Measurements from ENCODE around the gene PCCA. TPM values are rescaled to one million over a fixed set of nuclear protein-coding genes. Genes with fewer than 3 reads are reported as not detected.

PCCA gene, protein sequence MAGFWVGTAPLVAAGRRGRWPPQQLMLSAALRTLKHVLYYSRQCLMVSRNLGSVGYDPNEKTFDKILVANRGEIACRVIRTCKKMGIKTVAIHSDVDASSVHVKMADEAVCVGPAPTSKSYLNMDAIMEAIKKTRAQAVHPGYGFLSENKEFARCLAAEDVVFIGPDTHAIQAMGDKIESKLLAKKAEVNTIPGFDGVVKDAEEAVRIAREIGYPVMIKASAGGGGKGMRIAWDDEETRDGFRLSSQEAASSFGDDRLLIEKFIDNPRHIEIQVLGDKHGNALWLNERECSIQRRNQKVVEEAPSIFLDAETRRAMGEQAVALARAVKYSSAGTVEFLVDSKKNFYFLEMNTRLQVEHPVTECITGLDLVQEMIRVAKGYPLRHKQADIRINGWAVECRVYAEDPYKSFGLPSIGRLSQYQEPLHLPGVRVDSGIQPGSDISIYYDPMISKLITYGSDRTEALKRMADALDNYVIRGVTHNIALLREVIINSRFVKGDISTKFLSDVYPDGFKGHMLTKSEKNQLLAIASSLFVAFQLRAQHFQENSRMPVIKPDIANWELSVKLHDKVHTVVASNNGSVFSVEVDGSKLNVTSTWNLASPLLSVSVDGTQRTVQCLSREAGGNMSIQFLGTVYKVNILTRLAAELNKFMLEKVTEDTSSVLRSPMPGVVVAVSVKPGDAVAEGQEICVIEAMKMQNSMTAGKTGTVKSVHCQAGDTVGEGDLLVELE
- total RNA-seq (10 to 100 TPM; 10.9 to 13.1 TPM), polyA plus RNA-seq (10 to 100 TPM in 2 of 3 donors, 1 to 10 TPM in 1; 8.9 to 14.5 (median 10.3) TPM), total RNA-seq (4.9 to 18.7 (median 10.5) reads per million in 6 experiments)

DNA sequence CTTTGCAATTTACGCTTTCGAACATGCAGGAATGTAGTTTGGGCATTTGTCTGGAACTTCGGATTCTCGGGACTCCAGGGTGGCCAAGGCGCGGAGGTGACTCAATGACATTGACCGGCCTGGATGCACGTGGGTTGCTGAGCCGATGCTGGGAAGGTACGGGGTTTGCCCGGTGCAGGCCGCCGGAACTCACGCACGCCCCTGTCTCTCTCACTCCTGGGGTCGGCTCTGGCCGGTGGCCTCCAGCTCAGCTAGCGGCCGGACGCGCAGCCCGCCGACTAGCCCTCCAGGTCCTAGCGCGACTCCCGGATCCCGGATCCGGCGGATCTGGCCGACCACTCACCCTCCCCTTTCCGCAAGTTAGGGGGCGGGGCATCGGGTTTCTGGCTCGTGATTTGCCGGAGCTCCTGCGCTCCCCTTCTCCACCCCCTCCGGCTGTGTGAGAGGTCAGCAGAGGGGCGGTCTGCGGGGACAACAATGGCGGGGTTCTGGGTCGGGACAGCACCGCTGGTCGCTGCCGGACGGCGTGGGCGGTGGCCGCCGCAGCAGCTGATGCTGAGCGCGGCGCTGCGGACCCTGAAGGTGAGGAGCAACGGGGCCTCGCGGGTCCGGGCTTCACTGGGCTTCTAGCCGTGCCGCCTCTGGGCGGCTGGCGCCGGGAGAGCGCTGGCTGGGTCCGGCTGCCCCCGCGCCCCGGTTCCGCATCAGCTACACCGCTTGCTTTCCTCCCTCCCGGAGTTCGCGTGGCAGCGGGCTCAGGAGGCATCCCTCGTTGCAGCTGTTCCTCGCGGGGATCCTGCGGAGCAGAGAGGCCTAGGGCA lies at the start of gene PCCA:
Gene PCCA, plus strand, starts transcription at position 450 of the 821 bp plus-strand sequence. Its CDS starts 28 bp downstream, at position 478.
- H3K27ac Mint-ChIP-seq, result peak within 1 kb of the TSS; percentile 80 to 92 (median 84)
- peaks cover 0 to 9% (median 6%) of the 10 kb centered on the region in 3 donors for H3K36me3 Mint-ChIP-seq
- POLR2A ChIA-PET, result interaction anchor here (0.9 kb wide), 1 partner anchor 586 kb away, joined by 3 read pairs; the partner anchor contains the start of gene TMTC4

DNA sequence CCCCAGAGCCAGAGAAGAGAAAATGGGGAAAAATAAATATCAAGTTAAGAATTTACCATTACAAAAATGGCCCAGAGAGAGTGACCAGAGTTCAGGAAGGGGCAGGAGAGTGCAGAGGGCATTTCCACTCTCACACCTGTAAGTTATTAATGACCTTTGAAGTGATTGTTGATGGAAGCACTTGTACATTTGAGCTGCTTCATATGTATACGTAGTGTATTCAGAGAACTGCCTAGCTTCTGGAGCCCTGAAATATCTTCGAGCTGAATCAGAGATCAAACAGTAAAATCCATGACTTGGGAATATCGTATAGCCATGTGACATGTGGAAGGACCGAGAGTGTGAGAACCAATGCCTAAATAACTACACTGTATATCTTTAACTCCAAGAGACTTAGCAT lies 49.2 kb upstream of the PCCA start:
- H3K36me3 Mint-ChIP-seq, result no peaks in the 10 kb centered on the region
- no peak overlapping the region for H3K27ac Mint-ChIP-seq
- POLR2A ChIA-PET, result no interaction called here
- no peak overlapping the region for H3K4me3 Mint-ChIP-seq
- DNase-seq, result no peak
- no peaks in the 10 kb centered on the region for H3K9me3 Mint-ChIP-seq
- no peak for ATAC-seq
- no peaks in the 10 kb centered on the region for H3K4me1 Mint-ChIP-seq
- H3K27me3 Mint-ChIP-seq, result peaks cover 0 to 8% (median 1%) of the 10 kb centered on the region in 5 donors

More for the DNA sequence above, at the start of gene PCCA:
- Mint-ChIP-seq H3K9me3 (peaks cover 0 to 2% (median 0%) of the 10 kb centered on the region in 9 donors), H3K4me3 (peak within 1 kb of the TSS; percentile 90 to 99 (median 97)), H3K27me3 (no peaks in the 10 kb centered on the region), H3K4me1 (peaks cover 16 to 52% (median 34%) of the 10 kb centered on the region in 4 donors)
- peak; percentile 65 to 84 for ATAC-seq
- peak; percentile 37 to 80 (median 57) for DNase-seq

DNA sequence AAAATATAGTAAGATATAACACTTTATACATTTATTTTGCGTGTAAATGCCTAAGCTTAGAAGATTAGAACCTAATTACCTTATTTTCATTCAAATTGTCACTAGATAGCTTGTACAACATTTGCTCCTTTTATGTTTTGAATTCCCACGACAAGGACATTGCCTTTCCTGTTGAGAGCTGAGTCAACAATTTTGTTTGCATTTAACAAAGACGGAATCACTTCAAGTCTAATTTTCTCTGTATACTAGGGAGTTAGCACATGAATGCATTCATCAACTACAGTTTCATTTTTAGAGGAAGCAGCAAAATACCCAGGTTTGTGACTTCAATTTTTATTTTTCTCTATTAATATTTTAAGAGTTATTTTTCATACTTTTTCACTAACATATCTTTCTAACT lies 48.7 kb upstream of the PCCA start:
- ATAC-seq, result no peak

DNA sequence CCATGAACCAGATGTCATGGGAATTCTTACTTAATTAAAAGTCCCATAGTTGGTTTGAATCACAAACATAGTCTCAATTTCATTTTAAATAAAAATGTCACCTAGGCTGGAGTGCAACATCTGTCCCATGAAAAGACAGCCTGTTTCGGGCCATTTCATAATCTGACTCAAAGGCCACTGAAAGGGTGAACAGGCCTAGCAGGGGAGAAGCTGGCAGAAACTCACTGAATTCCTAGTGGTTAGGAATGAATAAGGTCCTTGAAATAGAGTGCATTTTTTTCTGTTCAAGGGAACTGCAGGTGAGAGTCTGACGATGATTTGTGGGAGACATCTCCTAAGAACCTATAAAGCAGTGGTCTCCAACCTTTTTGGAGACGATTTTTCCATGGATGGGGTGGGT lies 44.0 kb upstream of the PCCA start:
- Mint-ChIP-seq H3K9me3 (no peaks in the 10 kb centered on the region), H3K27ac (no peak overlapping the region), H3K36me3 (no peaks in the 10 kb centered on the region), H3K27me3 (peaks cover 0 to 1% (median 0%) of the 10 kb centered on the region in 5 donors), H3K4me3 (no peak overlapping the region), H3K4me1 (no peaks in the 10 kb centered on the region)
- DNase-seq, result no peak
- POLR2A ChIA-PET, result interaction anchor here (0.6 kb wide), 1 partner anchor 19 kb away, joined by 3 read pairs; no protein-coding TSS in a partner anchor
- no peak for ATAC-seq

More for the DNA sequence above, 48.7 kb upstream of the PCCA start:
- H3K4me1 Mint-ChIP-seq, result no peaks in the 10 kb centered on the region
- no peak overlapping the region for H3K27ac Mint-ChIP-seq
- POLR2A ChIA-PET, result no interaction called here
- H3K9me3 Mint-ChIP-seq, result no peaks in the 10 kb centered on the region
- no peak for DNase-seq
- H3K36me3 Mint-ChIP-seq, result no peaks in the 10 kb centered on the region
- no peak overlapping the region for H3K4me3 Mint-ChIP-seq
- peaks cover 0 to 8% (median 1%) of the 10 kb centered on the region in 5 donors for H3K27me3 Mint-ChIP-seq

DNA sequence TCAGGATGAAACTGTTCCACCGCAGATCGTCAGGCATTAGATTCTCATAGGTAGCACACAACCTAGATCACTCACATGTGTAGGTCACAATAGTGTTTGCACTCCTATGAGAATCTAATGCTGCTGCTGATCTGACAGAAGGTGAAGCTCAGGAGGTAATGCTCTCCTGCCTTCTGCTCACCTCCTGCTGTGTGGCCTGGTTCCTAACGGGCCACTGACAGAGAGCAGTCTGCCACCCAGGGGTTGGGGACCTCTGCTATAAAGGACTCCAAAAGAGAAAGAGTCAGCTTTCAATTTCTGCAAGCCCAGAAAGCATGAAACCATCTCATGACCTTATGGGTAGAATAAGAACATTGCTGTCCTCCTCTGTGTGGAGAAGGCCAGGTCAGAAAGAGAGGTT lies 43.5 kb upstream of the PCCA start:
- POLR2A ChIA-PET, result interaction anchor here (0.6 kb wide), 1 partner anchor 81 kb away, joined by 3 read pairs; no protein-coding TSS in a partner anchor
- no peak for ATAC-seq
- H3K27ac Mint-ChIP-seq, result no peak overlapping the region

DNA sequence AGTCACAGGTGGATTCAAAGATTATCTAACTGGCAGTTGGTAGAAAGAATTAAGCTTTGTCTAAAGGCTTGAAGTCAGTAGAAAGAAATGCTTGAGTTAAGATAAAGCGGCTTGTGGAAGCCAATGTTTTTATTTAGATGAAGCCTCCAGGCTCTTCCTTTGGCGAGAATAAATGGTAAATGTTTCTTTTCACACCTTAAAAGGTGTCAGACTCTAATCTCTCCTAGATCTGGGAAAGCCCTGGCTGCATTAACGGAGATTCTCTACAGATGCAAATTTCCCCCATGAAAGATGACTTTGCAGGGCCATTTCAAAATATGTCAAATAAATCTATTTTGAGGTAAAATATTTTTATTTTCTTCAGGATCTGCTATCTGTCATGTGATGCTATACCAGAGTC lies 37.8 kb upstream of the PCCA start:
- POLR2A ChIA-PET, result no interaction called here
- Mint-ChIP-seq H3K9me3 (no peaks in the 10 kb centered on the region), H3K4me3 (no peak overlapping the region), H3K27ac (no peak overlapping the region), H3K4me1 (no peaks in the 10 kb centered on the region), H3K27me3 (peaks cover 0 to 8% (median 3%) of the 10 kb centered on the region in 5 donors), H3K36me3 (no peaks in the 10 kb centered on the region)
- ATAC-seq (no peak), DNase-seq (no peak)

More for the DNA sequence above, 43.5 kb upstream of the PCCA start:
- no peak for DNase-seq
- Mint-ChIP-seq H3K4me3 (no peak overlapping the region), H3K9me3 (no peaks in the 10 kb centered on the region), H3K27me3 (peaks cover 0 to 1% (median 0%) of the 10 kb centered on the region in 5 donors), H3K36me3 (no peaks in the 10 kb centered on the region), H3K4me1 (no peaks in the 10 kb centered on the region)

DNA sequence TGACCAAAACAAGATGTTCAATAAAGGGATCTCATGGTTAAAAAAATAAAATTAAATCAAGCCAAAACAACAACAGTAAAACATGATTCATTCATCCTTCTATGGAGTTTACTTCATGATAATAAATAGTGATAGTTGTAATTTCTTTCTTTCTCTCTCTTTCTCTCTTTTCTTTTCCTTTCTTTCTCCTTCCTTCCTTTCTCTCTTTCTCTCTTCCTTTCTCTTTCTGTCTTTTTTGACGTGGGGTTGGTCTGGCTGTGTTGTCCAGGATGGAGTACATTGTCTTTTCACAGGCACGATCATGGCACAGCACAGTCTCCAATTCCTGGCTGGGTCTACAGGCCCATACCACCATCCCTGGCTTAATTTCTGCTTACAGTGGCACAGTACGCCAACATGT lies 29.1 kb upstream of the PCCA start:
- POLR2A ChIA-PET, result no interaction called here
- Mint-ChIP-seq H3K4me3 (no peak overlapping the region), H3K4me1 (peaks cover 0 to 7% (median 4%) of the 10 kb centered on the region in 4 donors), H3K9me3 (peaks cover 0 to 15% (median 8%) of the 10 kb centered on the region in 9 donors), H3K27me3 (peaks cover 0 to 21% (median 16%) of the 10 kb centered on the region in 5 donors), H3K27ac (peak overlapping the region in 5 of 10 donors; percentile 10 to 87 (median 55)), H3K36me3 (no peaks in the 10 kb centered on the region)
- no peak for DNase-seq
- no peak for ATAC-seq

DNA sequence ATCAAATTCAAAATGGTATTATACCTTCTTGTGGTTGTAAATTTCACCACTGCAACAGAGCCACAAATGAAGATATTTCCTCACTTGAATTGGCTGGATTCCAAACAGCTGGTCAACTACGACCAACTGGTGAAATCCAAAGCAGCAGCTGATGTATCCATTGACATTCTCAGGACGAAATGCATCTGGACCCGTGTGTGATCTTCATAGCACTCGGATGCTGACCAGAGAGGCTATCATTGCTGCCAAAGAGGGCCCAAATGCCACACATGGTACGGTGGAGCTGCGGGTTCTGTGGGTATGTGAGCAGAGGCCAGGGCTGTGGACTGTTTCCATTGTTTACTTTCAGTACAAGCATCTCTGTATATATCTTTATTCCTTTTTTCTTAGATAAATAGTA lies 25.6 kb upstream of the PCCA start:
- Mint-ChIP-seq H3K4me3 (no peak overlapping the region), H3K27ac (no peak overlapping the region), H3K36me3 (no peaks in the 10 kb centered on the region), H3K4me1 (peaks cover 0 to 6% (median 3%) of the 10 kb centered on the region in 4 donors), H3K27me3 (peaks cover 0 to 21% (median 18%) of the 10 kb centered on the region in 5 donors), H3K9me3 (peaks cover 0 to 14% (median 8%) of the 10 kb centered on the region in 9 donors)
- POLR2A ChIA-PET, result no interaction called here
- no peak for ATAC-seq
- DNase-seq, result no peak

DNA sequence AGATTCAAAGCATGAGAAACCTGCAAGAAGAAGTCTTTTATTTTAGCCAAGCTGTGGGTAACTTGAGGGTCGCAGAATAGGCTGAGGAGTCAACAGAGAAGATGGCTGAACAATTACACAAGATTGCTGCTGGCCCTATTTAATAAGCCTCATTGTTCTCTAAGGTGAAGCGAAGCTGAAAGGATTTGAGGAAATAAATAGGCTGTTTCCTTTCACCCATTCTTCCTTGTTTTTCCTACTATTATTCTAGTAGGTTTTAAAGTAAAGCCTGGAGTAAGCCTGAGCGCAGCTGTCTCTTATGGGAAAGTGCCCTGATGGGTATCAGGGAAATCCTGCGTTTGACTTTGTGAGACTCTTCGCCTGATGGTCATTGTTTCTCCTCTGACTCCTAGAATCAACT lies 25.0 kb upstream of the PCCA start:
- Mint-ChIP-seq H3K27ac (no peak overlapping the region), H3K4me3 (no peak overlapping the region), H3K27me3 (peaks cover 0 to 21% (median 18%) of the 10 kb centered on the region in 5 donors), H3K36me3 (no peaks in the 10 kb centered on the region), H3K9me3 (peaks cover 0 to 12% (median 3%) of the 10 kb centered on the region in 9 donors), H3K4me1 (peaks cover 0 to 2% (median under 1%) of the 10 kb centered on the region in 4 donors)
- POLR2A ChIA-PET, result interaction anchor here (0.6 kb wide), 1 partner anchor 19 kb away, joined by 3 read pairs; no protein-coding TSS in a partner anchor
- DNase-seq (no peak), ATAC-seq (no peak)

DNA sequence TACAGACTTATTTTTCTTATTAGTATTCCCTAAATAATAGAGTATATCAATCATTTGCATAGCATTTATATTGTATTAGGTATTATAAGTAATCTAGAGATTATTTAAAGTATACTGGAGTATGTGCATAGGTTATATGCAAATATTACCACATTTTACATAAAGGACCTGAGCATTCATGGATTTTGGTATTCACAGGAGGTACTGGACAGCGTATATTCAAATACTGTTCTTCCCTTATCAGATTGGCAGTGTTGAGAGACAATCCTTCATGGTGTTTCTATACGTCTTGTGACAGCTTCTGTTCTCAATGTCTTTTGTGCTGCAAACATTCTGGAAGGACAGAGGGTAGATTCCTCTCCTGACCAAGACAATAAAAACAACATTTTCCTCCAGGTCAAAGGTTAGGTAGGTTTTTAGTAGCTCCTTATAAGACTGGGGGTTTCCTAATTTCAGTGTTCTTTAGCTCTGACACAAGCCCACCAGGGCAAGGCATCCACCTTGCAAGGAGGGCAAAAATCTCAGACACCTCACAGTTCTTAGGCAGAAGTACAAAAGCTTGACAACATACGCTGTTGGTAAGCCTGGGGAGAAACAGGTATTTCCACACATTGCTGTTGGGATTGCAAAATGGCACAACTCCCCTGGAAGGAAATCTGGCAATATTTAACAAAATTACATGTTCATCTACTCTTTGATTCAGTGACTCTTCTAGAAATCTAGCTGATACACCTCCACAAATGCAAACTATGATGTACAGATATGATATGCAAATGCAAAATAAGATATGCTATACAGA lies 20.6 kb upstream of the PCCA start:
- POLR2A ChIA-PET, result no interaction called here
- ATAC-seq, result no peak
- H3K4me3 Mint-ChIP-seq, result no peak overlapping the region

DNA sequence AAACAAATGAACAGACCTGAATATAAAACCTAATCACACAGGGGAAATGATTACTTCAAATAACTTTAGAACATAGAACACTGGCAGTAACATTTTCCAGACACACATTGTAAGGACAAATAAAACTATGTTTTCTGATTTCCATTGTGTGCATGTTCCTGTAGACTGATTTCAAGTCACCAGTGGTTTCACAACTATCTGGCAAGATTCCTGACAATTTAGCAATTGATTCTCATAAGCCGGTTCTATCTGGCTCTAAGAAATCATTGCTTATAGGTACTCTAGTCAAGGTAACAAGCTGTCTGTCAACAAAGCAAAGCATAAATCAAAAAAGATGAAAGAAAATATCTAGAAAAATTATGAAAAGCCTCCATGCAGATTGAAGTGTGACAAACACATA lies 19.6 kb upstream of the PCCA start:
- POLR2A ChIA-PET, result no interaction called here
- no peaks in the 10 kb centered on the region for H3K36me3 Mint-ChIP-seq
- ATAC-seq (no peak), DNase-seq (no peak)
- H3K4me1 Mint-ChIP-seq, result no peaks in the 10 kb centered on the region
- H3K27me3 Mint-ChIP-seq, result peaks cover 0 to 7% (median 6%) of the 10 kb centered on the region in 5 donors
- no peaks in the 10 kb centered on the region for H3K9me3 Mint-ChIP-seq
- H3K27ac Mint-ChIP-seq, result peak overlapping the region in 1 of 10 donors; percentile 31
- no peak overlapping the region for H3K4me3 Mint-ChIP-seq

More for the DNA sequence above, 20.6 kb upstream of the PCCA start:
- Mint-ChIP-seq H3K4me1 (no peaks in the 10 kb centered on the region), H3K27me3 (peaks cover 0 to 14% (median 13%) of the 10 kb centered on the region in 5 donors), H3K27ac (no peak overlapping the region), H3K36me3 (no peaks in the 10 kb centered on the region), H3K9me3 (no peaks in the 10 kb centered on the region)
- DNase-seq, result no peak

All from naive thymus-derived CD8-positive, alpha-beta T cell (primary cell).